Esophagus muscularis mucosa (tissue), 4 donors: ENCODE measurements around the gene ZNF385A. TPM values are rescaled to one million over a fixed set of nuclear protein-coding genes. Genes with fewer than 3 reads are reported as not detected.

Experiments
- DNase-seq: peaks from one replicate; pipeline ENCODE4 v3.0.0-alpha.2; 2017; ENCODE audit errors: extremely low spot score
- H3K27ac ChIP-seq, 4 donors: fragments of 200-600 bp; sonication (generic); replicated peaks in 1 of 4; 1 replicate in 3 of 4; 2 replicates in 1 of 4; pipeline ENCODE4 v1.5.1; 2016 to 2019; ENCODE audit warnings: mild to moderate bottlenecking in 1 of 4
- H3K27me3 ChIP-seq, 4 donors: fragments of 200-600 bp; sonication (generic); one replicate each; pipeline versions ENCODE4 v1.5.1 to v1.6.0; 2016 to 2019
- H3K36me3 ChIP-seq, 4 donors: fragments of 200-600 bp; sonication (generic); one replicate each; pipeline ENCODE4 v1.5.1; 2016 to 2019
- H3K4me1 ChIP-seq, 4 donors: fragments of 200-600 bp; sonication (generic); one replicate each; pipeline ENCODE4 v1.5.1; 2016 to 2019
- H3K4me3 ChIP-seq, 4 donors: fragments of 200-600 bp; sonication (generic); 1 replicate in 2 of 4; 2 replicates in 2 of 4; pipeline ENCODE4 v1.5.1; 2016 to 2019; ENCODE audit warnings: mild to moderate bottlenecking in 4 of 4, moderate library complexity in 1 of 4
- H3K9me3 ChIP-seq, 4 donors: fragments of 200-600 bp; sonication (generic); 1 replicate in 3 of 4; 2 replicates in 1 of 4; pipeline ENCODE4 v1.5.1; 2016 to 2019
- EP300 ChIP-seq: sonication (generic); formaldehyde crosslinking; IDR thresholded peaks from one replicate; pipeline ENCODE4 v1.6.1; 2017; ENCODE audit warnings: antibody characterized with exemption
- POLR2A ChIP-seq: fragments of 450-650 bp; IDR thresholded peaks from one replicate; pipeline ENCODE4 v1.6.1; 2017; ENCODE audit warnings: antibody characterized with exemption, moderate library complexity, mild to moderate bottlenecking, low read depth
- POLR2AphosphoS5 ChIP-seq, 2 donors: sonication (generic); formaldehyde crosslinking; IDR thresholded peaks; one replicate each; pipeline ENCODE4 v1.6.1; 2017; ENCODE audit warnings: antibody characterized with exemption in 2 of 2
- WGBS: methylation state at CpG from one replicate; pipeline ENCODE4 v1.1.5; 2018; 5-methylcytosine and 5-hydroxymethylcytosine counted together
- intact Hi-C: fragments of 100-400 bp; cut with DNase I; formaldehyde crosslinking; loops from one replicate; pipeline ENCODE4 v1.15.1; 2023
- total RNA-seq, 4 donors: library from RNA; depleted of rRNA; stranded (reverse); fragments of >200 nt; gene quantifications; one replicate each; pipeline versions ENCODE4 v1.1.0 to v1.2.1, GENCODE V29; 2016
- TF ChIP-seq, protein P1 (sequence below), 3 experiments: fragments of 200-600 bp in 2 of 3; fragments of 450-650 bp in 1 of 3; sonication (generic) in 2 of 3; IDR thresholded peaks; one replicate each; pipeline ENCODE4 v1.5.1; 2017 to 2019; ENCODE audit warnings: antibody characterized with exemption in 3 of 3, mild to moderate bottlenecking in 2 of 3, moderate library complexity in 1 of 3

Gene ZNF385A
- total RNA-seq, 4 donors from 2014 or later = 15.7 to 32.6 (median 19.4) TPM

DNA sequence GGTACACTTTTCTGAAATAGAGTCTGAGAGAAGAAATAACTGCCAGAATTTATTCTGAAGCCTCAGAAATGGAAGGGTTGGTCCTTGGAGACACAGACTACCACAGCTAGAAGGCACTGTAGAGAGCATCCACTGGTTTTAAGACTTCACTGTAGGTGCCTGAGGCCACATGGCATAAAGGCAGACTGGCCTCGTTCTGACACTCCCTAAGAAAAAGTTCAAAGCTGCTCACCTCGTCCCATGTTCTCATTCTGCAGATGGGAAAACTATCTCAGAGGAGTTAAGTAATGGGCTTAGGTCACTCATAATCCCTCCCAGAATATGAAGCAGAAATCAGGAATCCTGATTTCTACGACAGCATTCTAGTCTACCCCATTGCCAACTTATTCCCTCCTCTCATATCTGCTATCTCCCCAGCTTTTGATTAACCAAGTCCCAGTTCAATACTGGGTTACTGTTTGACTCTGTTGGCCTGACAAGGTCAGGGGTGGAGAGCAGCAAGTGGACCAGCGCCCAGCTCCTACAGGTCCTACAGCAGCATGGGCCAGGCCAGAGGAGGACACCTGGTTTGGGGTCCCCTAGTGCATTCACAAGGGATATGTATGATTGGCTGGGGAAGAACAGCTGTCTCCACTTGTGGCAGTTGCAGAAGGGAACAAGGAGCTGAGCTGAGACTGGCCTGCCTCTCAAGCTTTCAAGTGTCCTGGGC lies 30.8 kb upstream of the ZNF385A start:
- H3K27me3 ChIP-seq = no peaks in the 10 kb centered on the region
- TF ChIP-seq, protein P1, sequence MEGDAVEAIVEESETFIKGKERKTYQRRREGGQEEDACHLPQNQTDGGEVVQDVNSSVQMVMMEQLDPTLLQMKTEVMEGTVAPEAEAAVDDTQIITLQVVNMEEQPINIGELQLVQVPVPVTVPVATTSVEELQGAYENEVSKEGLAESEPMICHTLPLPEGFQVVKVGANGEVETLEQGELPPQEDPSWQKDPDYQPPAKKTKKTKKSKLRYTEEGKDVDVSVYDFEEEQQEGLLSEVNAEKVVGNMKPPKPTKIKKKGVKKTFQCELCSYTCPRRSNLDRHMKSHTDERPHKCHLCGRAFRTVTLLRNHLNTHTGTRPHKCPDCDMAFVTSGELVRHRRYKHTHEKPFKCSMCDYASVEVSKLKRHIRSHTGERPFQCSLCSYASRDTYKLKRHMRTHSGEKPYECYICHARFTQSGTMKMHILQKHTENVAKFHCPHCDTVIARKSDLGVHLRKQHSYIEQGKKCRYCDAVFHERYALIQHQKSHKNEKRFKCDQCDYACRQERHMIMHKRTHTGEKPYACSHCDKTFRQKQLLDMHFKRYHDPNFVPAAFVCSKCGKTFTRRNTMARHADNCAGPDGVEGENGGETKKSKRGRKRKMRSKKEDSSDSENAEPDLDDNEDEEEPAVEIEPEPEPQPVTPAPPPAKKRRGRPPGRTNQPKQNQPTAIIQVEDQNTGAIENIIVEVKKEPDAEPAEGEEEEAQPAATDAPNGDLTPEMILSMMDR (IDR thresholded peaks at IDR 0.05) = peak in 2 of 3 experiments; percentile 6 to 16
- TF ChIP-seq POLR2AphosphoS5 (IDR thresholded peaks at IDR 0.05) (no peak), EP300 (no peak), POLR2A (no peak)
- intact Hi-C loops = no loop called here
- H3K9me3 ChIP-seq = no peaks in the 10 kb centered on the region
- peaks cover 77 to 84% (median 83%) of the 10 kb centered on the region in 4 donors for H3K4me1 ChIP-seq
- DNase-seq = no peak
- WGBS = 30% methylated on average over 4 of the region's 4 CpGs
- peak overlapping the region; percentile 80 to 96 (median 91) for H3K4me3 ChIP-seq
- H3K36me3 ChIP-seq = peaks cover 8 to 28% (median 17%) of the 10 kb centered on the region in 4 donors
- H3K27ac ChIP-seq = peak overlapping the region; percentile 72 to 97 (median 94)

DNA sequence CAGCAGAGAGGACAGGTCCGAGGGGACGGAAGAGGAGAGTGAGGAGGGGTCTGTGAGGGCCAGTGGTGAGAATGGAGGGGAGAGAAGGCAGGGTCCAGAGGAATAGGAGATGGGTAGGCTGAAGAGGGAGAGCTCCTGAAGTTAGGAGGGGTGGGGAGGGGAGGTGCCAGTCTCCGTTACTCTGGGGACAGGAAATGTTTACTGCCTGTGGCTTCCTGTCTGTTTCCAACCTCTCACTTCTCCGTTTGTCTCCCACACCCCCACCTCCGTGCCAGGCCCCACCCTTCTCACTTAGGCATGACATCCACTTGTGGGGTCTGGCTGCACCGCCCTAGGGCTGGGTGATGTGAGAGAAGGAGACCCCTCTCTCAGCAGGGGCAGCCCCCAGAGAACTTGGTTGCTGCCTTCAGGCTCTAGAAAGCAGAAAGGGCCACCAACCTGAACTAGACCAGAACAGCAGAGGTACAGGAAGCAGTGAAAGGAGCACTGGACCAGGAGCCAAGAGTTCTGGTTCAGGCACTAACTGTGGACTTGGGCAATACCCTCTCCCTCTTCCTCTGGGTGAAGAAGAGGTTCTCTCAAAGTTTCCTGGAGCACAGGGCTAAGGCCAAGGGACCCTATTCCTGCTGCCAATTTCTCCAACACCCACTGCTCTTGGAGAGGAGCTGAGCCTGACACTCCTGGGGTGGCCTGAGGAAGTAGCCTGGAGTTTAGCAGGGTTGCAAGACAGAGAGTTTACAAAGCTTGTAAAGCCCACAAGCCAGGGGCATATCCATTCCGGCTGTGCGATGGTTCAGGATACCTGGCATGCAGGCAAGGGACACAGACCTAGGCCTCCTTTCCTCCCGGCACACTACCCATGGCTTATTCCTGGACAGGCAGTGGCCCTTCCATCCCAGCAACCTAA lies 29.0 kb upstream of the ZNF385A start:
- Histone ChIP-seq H3K4me1 (peaks cover 69 to 93% (median 90%) of the 10 kb centered on the region in 4 donors), H3K4me3 (peak overlapping the region; percentile 80 to 96 (median 91)), H3K9me3 (no peaks in the 10 kb centered on the region), H3K27me3 (no peaks in the 10 kb centered on the region), H3K36me3 (peaks cover 21 to 47% (median 35%) of the 10 kb centered on the region in 4 donors), H3K27ac (peak overlapping the region; percentile 72 to 97 (median 94))
- no peak for DNase-seq
- intact Hi-C loops = no loop called here
- TF ChIP-seq POLR2AphosphoS5 (IDR thresholded peaks at IDR 0.05) = peak; percentile 18 to 25
- TF ChIP-seq, protein P1 (IDR thresholded peaks at IDR 0.05) = no peak
- WGBS = 35% methylated on average over 9 of the region's 9 CpGs

DNA sequence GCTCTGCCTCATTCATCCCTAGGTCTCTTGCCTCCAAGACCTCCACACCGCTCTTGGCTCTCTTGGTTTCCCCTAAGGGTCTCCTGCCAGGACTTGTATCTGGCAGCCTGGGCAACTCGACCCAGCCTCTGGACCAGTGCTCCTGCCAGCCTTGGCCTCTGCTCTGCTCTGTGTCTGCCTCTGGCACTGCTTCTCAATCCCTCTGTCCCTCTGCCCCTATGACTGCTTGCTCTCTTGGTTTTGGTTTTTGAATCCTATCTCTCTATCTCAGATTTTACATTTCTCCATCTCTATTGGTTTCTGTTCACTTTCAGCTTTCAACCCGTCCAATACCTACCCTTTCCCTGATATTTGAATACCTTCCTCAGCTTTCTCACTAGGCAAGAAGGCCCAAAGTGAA lies 28.3 kb upstream of the ZNF385A start:
- no peaks in the 10 kb centered on the region for H3K27me3 ChIP-seq
- peaks cover 27 to 54% (median 42%) of the 10 kb centered on the region in 4 donors for H3K36me3 ChIP-seq
- H3K4me1 ChIP-seq = peaks cover 76 to 100% (median 97%) of the 10 kb centered on the region in 4 donors
- no peak for DNase-seq
- TF ChIP-seq EP300 = no peak
- TF ChIP-seq POLR2A = no peak
- TF ChIP-seq POLR2AphosphoS5 (IDR thresholded peaks at IDR 0.05) = no peak
- TF ChIP-seq, protein P1 (IDR thresholded peaks at IDR 0.05) = no peak
- peak overlapping the region; percentile 80 to 96 (median 91) for H3K4me3 ChIP-seq
- no peaks in the 10 kb centered on the region for H3K9me3 ChIP-seq
- intact Hi-C loops = no loop called here
- 64% methylated on average over 3 of the region's 3 CpGs for WGBS
- peak overlapping the region; percentile 72 to 97 (median 94) for H3K27ac ChIP-seq

DNA sequence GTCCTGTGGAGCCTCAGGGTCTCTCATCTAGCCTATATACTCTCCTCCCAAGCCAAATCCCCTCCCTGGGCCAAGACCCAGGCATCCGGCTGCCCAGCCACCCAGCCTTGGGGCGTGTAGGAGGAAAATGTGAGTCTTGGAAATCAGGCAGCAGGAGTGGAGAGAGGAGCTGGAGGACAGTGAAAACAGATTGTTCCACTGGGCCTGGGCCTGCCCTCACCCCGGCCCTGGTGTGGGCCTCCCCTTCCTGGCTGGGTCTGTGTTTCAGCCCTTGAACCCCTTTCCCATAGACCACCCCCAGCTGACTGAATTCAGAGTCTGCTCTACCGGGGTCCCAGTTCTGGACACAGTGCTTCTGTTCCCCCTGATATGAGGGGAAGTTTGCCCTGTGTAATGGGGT lies 27.8 kb upstream of the ZNF385A start:
- no peaks in the 10 kb centered on the region for H3K27me3 ChIP-seq
- H3K4me3 ChIP-seq = peak overlapping the region; percentile 80 to 96 (median 91)
- WGBS = 44% methylated on average over 4 of the region's 4 CpGs
- DNase-seq = no peak
- no peaks in the 10 kb centered on the region for H3K9me3 ChIP-seq
- peaks cover 81 to 100% (median 97%) of the 10 kb centered on the region in 4 donors for H3K4me1 ChIP-seq
- peaks cover 31 to 59% (median 46%) of the 10 kb centered on the region in 4 donors for H3K36me3 ChIP-seq
- intact Hi-C loops = no loop called here
- TF ChIP-seq EP300 (no peak), POLR2A (no peak), POLR2AphosphoS5 (IDR thresholded peaks at IDR 0.05) (no peak)
- TF ChIP-seq, protein P1 (IDR thresholded peaks at IDR 0.05) = no peak
- peak overlapping the region; percentile 72 to 97 (median 94) for H3K27ac ChIP-seq
